G401 (cell line): ENCODE measurements around the gene TRIM14. TPM values are rescaled to one million over a fixed set of nuclear protein-coding genes. Genes with fewer than 3 reads are reported as not detected.
"Not testable (repeated sequence)": the region's sequence is repeated elsewhere in the genome, so short reads cannot be mapped to it uniquely, and the experiment has no call there.

Experiments
- DNase-seq: peaks from one replicate; pipeline ENCODE4 v3.0.0-alpha.2; 2015; ENCODE audit warnings: low spot score
- in situ Hi-C: cut with HindIII; loops from 2 replicates; pipeline ENCODE4 v1.10.0; 2016; ENCODE audit warnings: low sequenced_read_pairs, mixed read lengths
- total RNA-seq: library from RNA; depleted of rRNA; stranded (reverse); fragments of >200 nt; shearing (Covaris generic); gene quantifications from 2 replicates; pipeline ENCODE4 v1.2.3, GENCODE V29; 2014; rRNA removed

Gene TRIM14
- total RNA-seq, 1 experiment from 2014 or later, result 10.2 TPM

GRCh38 chr9:98034593-98035546 is 84.2 kb downstream of the TRIM14 start:
- in situ Hi-C loops, result no loop called here
- DNase-seq, result peak; percentile 89

- no peak for DNase-seq
- in situ Hi-C loops, result no loop called here
Measured at GRCh38 chr9:98031935-98032334, 87.1 kb downstream of the TRIM14 start.

GRCh38 chr9:98031169-98031568 is 87.9 kb downstream of the TRIM14 start:
- DNase-seq, result no peak
- in situ Hi-C loops, result no loop called here

- DNase-seq, result no peak
Measured at GRCh38 chr9:98024702-98025101, 94.3 kb downstream of the TRIM14 start.

GRCh38 chr9:98022447-98022846 is 96.6 kb downstream of the TRIM14 start:
- in situ Hi-C loops, result no loop called here

More at GRCh38 chr9:98024702-98025101, 94.3 kb downstream of the TRIM14 start:
- in situ Hi-C loops, result no loop called here

GRCh38 chr9:98021306-98022040 is 97.5 kb downstream of the TRIM14 start:
- in situ Hi-C loops, result no loop called here
- DNase-seq, result no peak

More at GRCh38 chr9:98022447-98022846, 96.6 kb downstream of the TRIM14 start:
- DNase-seq, result no peak

- DNase-seq, result no peak
- in situ Hi-C loops, result no loop called here
Measured at GRCh38 chr9:98020476-98021145, 98.4 kb downstream of the TRIM14 start.

GRCh38 chr9:98019869-98020268 is 99.2 kb downstream of the TRIM14 start:
- in situ Hi-C loops, result loop anchor here (10.0 kb wide), 1 partner anchor 85 kb away; no protein-coding TSS in a partner anchor
- not testable (repeated sequence) for DNase-seq

Other genes starting within 250 kb of the TRIM14 start
- gene TRMO, start 196.7 kb downstream of the TRIM14 start, total RNA-seq, result 15.1 and 15.6 TPM in 2 replicates
- gene HEMGN, start 181.1 kb downstream of the TRIM14 start, total RNA-seq, result not detected in 2 replicates
- gene ANP32B, start 135.9 kb downstream of the TRIM14 start, total RNA-seq, result 8.4 and 10.2 TPM in 2 replicates
- gene NANS, start 62.5 kb downstream of the TRIM14 start, total RNA-seq, result 122 and 147 TPM in 2 replicates
- 8.0 and 9.3 TPM in 2 replicates for gene CORO2A, start 73.4 kb upstream of the TRIM14 start, total RNA-seq
- gene TBC1D2, start 136.4 kb upstream of the TRIM14 start, total RNA-seq, result 4.9 and 7.6 TPM in 2 replicates